ENCODE measurements around the gene DDR1.

- TF ChIP-seq CTCF (conservative IDR thresholded peaks at IDR 0.05 in 1 of 2, IDR thresholded peaks at IDR 0.05 in 1 of 2; ENCODE audit: extremely low read depth in 1 of 2, insufficient read depth in 1 of 2, low read depth in 1 of 2, low read length in 2 of 2) (no peak), EZH2 (IDR thresholded peaks at IDR 0.05; ENCODE audit: borderline replicate concordance, low read length) (no peak)
These were observed 4.6 kb downstream of the DDR1 start for GRCh38 chr6:30888816-30889495.
